Fibroblast of mammary gland (primary cell): ENCODE measurements around the gene SMIM1.
"Not testable (repeated sequence)": the region's sequence is repeated elsewhere in the genome, so short reads cannot be mapped to it uniquely, and the experiment has no call there.

Source experiments
- DNase-seq: peaks from one replicate; pipeline ENCODE4 v3.0.0-alpha.2; 2010; ENCODE audit warnings: low read depth
- H3K4me3 ChIP-seq: 2 replicates; pipeline ENCODE4 v1.5.1; 2011; ENCODE audit warnings: low read depth, mild to moderate bottlenecking, low read length, moderate library complexity; ENCODE audit not compliant: control insufficient read depth
- TF ChIP-seq, protein P1 (sequence below): conservative IDR thresholded peaks from 2 replicates; pipeline ENCODE4 v1.5.1; 2011; ENCODE audit warnings: low read depth, low read length, inconsistent platforms; ENCODE audit not compliant: control insufficient read depth, insufficient read depth

The SMIM1 gene

DNA sequence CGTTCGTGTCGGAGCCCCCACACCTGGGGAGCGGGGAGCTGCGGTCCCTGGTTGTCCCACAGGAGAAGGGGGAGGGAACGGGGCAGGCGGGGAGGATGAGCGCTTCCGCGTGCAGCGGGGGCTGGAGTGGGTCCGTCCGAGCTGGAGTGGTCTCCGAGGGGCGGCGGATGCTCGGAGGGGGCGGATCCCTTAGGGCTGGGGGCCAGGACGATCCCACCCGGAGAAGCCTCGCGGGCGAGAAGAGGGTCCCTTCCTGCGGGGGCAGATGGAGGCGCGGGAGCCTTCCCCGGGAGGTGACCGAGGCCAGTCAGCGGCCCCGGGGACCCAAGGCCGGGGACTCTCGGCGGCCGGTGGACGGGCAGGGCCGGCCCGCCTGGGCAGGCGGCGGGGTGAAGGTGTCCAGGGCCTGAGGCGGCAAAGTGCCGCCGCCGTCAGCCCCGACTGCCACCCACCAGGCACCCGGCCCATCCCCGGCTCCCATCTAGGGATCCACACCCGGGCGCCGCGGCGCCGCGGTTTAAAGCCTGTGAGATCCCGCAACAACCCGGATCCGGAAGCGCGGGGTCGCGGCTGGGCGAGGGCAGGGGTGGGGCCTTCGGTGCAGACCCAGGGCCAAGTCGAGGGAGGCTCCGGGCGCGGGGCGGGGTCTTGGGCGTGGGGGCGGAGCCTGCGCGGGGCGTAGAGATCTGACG is 25.6 kb upstream of the SMIM1 start:
- peak overlapping the region; percentile 64 for H3K4me3 ChIP-seq
- TF ChIP-seq, protein P1, sequence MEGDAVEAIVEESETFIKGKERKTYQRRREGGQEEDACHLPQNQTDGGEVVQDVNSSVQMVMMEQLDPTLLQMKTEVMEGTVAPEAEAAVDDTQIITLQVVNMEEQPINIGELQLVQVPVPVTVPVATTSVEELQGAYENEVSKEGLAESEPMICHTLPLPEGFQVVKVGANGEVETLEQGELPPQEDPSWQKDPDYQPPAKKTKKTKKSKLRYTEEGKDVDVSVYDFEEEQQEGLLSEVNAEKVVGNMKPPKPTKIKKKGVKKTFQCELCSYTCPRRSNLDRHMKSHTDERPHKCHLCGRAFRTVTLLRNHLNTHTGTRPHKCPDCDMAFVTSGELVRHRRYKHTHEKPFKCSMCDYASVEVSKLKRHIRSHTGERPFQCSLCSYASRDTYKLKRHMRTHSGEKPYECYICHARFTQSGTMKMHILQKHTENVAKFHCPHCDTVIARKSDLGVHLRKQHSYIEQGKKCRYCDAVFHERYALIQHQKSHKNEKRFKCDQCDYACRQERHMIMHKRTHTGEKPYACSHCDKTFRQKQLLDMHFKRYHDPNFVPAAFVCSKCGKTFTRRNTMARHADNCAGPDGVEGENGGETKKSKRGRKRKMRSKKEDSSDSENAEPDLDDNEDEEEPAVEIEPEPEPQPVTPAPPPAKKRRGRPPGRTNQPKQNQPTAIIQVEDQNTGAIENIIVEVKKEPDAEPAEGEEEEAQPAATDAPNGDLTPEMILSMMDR: no peak
- peak; percentile 66 for DNase-seq

DNA sequence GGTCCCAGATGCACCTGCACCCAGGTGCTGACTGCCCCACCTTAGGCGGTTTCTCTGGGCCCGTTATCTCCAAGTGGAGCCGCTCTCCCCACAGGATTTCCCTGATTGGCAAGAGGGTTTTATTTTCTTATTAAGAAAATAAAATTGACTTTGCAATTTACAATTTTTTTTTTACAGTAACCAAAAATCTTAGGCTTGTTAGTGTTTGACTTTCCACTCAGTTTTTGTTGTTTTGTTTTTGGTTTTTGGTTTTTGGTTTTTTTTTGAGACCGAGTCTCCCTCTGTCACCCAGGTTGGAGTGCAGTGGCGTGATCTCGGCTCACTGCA is 25.1 kb upstream of the SMIM1 start:
- TF ChIP-seq, protein P1: no peak

DNA sequence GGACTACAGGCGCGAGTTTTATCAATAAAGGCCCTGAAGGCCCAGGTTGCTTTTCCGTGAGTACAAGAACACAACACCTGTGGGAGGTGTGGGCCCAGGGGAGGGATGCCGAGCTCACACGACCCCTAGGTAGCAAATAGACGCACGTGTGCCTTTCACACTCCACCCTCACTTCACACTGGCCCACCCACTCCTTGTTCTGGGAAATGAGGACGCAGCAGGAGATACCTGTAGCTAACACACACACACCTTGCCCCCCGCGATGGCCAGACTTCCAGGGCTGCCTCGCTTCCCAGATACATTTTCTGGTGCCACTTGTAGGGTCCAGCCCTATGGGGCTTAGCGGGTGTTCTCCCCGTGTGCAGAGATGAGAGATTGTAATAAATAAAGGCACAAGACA is 24.6 kb upstream of the SMIM1 start:
- peak overlapping the region; percentile 64 for H3K4me3 ChIP-seq
- DNase-seq: no peak
- TF ChIP-seq, protein P1: no peak

More for the DNA sequence above, 25.1 kb upstream of the SMIM1 start:
- DNase-seq: no peak
- peak overlapping the region; percentile 64 for H3K4me3 ChIP-seq

DNA sequence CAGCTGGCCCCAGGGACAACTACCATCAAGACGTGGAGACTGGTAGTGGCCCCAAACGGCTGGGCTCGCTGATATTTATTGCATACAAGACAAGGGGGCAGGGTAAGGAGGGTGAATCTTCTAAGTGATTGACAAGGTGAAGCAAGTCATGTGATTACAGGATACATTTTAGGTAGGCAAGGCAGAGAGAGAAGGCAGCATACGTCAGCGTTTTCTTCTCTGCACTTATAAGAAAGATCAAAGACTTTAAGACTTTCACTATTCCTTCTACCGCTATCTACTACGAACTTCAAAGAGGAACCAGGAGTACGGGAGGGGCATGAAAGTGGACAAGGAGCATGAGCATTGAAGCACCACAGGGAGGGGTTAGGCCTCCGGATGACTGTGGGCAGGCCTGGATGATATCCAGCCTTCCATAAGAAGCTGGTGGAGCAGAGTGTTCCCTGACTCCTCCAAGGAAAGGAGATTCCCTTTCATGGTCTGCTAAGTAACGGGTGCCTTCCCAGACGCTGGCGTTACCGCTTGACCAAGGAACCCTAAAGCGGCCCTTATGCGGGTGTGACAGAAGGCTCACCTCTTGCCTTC is 24.1 kb upstream of the SMIM1 start:
- H3K4me3 ChIP-seq, DNase-seq: not testable (repeated sequence)

DNA sequence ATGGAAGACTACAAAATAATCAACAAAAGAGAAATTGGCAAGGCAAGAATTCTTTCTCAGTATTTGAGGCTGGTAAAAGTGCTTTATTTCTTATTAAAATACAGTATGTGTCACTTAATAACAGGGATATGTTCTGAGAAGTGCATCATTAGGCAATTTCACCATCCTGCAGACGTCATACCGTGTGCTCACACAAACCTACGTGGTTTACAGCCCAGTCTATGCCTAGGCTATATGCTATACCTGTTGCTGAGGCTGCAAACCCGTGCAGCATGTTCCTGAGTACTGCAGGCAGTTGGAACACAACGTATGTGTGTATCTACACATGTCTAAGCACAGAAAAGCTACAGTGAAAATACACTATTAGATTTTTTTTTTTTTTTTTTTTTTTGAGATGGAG is 23.0 kb upstream of the SMIM1 start:
- no peak overlapping the region for H3K4me3 ChIP-seq
- TF ChIP-seq, protein P1: no peak
- DNase-seq: no peak

DNA sequence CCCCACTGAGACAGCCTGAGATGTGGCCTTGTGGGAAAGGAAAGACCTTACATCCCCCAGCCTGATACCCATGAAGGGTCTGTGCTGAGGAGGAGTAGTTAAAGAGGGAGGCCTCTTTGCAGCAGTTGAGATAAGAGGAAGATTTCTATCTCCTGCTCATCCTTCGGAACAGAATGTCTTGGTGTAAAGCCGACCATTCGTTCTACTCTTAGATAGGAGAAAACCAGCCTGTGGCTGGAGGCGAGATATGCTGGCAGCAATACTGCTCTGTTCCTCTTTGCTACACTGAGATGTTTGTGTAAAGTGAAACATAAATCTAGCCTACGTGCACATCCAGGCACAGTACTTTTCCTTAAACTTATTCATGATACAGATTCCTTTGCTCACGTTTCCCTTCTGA is 21.8 kb upstream of the SMIM1 start:
- no peak for DNase-seq
- TF ChIP-seq, protein P1: no peak
- H3K4me3 ChIP-seq: no peak overlapping the region

DNA sequence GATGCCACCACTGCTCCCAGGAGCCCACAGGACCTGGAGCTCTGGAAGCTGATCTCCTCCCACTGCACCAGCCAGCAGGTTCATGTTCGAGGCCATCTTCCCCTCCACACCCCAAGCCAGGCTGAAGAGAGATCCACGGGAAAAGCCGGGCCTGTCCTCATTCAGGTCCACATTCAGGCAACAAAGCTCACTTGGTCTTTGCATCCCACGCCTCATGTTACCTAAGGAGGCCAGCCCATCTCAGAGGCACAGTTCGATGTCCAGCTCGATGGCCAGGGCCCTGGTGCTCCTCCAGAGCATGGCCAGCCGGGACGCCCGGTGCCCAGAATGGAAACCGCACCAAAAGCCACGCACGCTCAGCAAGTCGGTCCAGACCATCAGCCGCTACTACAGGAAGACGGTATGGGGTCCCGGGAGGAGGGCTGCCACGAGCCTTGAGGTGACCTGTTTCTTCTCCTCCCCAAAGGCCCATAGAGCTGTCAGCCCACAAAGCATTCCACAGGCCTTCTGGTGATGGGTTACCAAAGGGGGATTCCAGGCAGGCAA is 20.1 kb upstream of the SMIM1 start, which contains the start of gene CCDC27:
Gene CCDC27 (plus strand): TSS at position 51 of the 546 bp plus-strand sequence. CDS start 32 bp downstream, at position 83.
- no peak within 1 kb of the TSS for H3K4me3 ChIP-seq
- no peak for DNase-seq
- TF ChIP-seq, protein P1: no peak
